Measurements from ENCODE around the gene PIP4K2A.
"Not testable (repeated sequence)": the region's sequence is repeated elsewhere in the genome, so short reads cannot be mapped to it uniquely, and the experiment has no call there.

The PIP4K2A gene

DNA sequence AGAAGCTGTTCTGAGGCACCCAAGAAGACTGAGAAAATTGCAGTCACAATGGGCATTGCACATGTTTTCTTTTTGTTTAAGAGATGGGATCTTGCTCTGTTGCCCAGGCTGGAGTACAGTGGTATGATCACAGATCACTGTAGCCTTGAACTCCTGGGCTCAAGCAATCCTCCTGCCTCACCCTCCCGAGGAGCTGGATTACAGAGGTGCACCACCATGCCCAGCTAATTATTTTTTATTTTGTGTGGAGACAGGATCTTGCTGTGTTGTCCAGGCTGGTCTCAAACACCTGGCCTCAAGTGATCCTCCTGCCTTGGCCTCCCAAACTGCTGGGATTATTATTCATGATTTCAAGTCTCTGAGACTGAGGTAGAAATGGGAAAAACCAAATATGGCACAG lies 168.7 kb downstream of the PIP4K2A start:
- H3K36me3 ChIP-seq (ENCODE audit: insufficient read depth, low read length) = peaks cover 13% of the 10 kb centered on the region; the same call in 1 of the 2 replicates
- no peaks in the 10 kb centered on the region for H3K9me3 ChIP-seq (ENCODE audit: control insufficient read depth, insufficient read depth, low read length)
- no peak overlapping the region for H3K9ac ChIP-seq (ENCODE audit: low read depth, low read length)
- no peaks in the 10 kb centered on the region for H3K4me1 ChIP-seq (ENCODE audit: insufficient read depth, low read length)

DNA sequence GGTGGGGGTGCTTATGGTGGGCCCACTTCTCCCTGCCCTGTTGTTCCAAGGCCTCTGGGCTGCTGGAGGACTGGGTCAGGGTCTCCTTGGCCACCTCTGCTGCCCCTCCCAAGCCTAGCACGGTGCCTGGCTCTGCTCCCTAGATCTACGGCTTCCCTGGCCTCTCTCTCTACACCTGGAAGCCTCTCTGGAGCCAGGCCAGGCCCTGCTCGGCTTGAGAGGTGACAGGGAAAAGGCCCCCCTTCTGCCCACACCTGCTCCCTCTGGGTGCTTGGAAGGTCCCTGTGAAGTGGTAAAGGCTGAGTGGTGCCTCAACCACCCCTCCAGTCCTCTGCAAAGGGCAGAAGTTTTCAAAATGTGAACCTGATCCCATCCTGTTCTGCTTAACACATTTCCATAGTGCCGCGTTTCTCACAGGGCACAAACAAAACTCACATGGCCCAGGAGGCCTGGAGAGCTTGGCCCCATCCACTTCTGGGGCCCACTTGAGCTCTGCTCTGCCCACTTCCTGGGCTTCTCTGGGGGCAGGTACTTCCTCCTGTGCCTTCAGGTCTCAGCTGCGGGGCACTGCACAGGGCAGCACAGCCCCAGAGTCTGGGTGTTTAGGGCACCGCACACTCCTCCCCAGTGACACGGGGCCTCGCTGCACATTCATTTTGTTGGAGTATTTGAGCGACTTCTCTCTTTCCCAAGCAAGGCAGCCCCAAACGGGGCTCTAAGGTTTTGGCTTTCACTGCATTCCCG lies 169.9 kb downstream of the PIP4K2A start:
- Histone ChIP-seq H3K9ac (ENCODE audit: low read depth, low read length) (no peak overlapping the region), H3K36me3 (ENCODE audit: insufficient read depth, low read length) (peaks cover 14% of the 10 kb centered on the region; the same call in 1 of the 2 replicates), H3K4me1 (ENCODE audit: insufficient read depth, low read length) (no peaks in the 10 kb centered on the region), H3K9me3 (ENCODE audit: control insufficient read depth, insufficient read depth, low read length) (no peaks in the 10 kb centered on the region)

DNA sequence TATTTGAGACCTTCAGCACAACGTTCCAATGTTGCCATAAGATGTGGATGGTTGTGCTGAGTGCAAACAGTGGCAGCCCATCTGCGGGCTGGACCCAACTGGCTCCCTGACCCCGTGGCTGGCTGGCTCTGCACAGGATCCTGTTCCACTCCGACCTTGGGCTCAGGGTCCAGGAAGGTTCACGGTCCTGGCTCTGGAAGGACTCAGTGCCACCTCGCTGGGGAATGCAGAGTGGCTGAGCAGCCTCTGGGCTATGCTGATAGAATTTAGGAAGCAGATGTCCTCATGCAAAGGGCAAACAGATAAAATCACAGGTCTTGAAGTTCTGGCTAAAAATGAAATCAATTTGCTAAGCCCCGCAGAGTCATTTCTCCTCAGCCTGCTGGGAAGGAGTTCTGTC lies 171.6 kb downstream of the PIP4K2A start:
- peaks cover 15% of the 10 kb centered on the region; the same call in 1 of the 2 replicates for H3K36me3 ChIP-seq (ENCODE audit: insufficient read depth, low read length)
- no peak overlapping the region for H3K9ac ChIP-seq (ENCODE audit: low read depth, low read length)
- H3K4me1 ChIP-seq (ENCODE audit: insufficient read depth, low read length) = no peaks in the 10 kb centered on the region
- H3K9me3 ChIP-seq (ENCODE audit: control insufficient read depth, insufficient read depth, low read length) = no peaks in the 10 kb centered on the region

DNA sequence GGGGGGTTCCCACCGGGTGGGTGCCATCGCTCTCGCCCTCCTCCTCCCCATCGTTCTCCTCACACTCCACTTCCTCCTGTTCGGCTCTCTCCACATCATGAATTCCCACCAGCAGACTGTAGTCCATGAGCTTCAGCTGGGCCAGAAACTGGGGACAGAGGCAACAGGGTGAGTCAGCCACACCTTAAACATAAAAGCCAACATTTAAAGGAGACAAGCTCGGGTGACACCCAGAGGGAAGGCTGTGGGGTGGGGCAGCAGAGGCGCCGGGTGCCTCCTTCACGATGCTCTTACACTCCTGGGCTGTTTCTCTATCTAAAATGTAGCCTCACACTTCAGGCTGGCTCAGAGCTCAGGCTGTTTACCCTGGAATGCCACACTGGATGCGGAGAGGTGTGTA lies 172.5 kb downstream of the PIP4K2A start:
- no peak overlapping the region for H3K9ac ChIP-seq (ENCODE audit: low read depth, low read length)
- H3K36me3 ChIP-seq (ENCODE audit: insufficient read depth, low read length) = peaks cover 11% of the 10 kb centered on the region; the same call in 1 of the 2 replicates
- H3K4me1 ChIP-seq (ENCODE audit: insufficient read depth, low read length) = no peaks in the 10 kb centered on the region
- H3K9me3 ChIP-seq (ENCODE audit: control insufficient read depth, insufficient read depth, low read length) = no peaks in the 10 kb centered on the region

DNA sequence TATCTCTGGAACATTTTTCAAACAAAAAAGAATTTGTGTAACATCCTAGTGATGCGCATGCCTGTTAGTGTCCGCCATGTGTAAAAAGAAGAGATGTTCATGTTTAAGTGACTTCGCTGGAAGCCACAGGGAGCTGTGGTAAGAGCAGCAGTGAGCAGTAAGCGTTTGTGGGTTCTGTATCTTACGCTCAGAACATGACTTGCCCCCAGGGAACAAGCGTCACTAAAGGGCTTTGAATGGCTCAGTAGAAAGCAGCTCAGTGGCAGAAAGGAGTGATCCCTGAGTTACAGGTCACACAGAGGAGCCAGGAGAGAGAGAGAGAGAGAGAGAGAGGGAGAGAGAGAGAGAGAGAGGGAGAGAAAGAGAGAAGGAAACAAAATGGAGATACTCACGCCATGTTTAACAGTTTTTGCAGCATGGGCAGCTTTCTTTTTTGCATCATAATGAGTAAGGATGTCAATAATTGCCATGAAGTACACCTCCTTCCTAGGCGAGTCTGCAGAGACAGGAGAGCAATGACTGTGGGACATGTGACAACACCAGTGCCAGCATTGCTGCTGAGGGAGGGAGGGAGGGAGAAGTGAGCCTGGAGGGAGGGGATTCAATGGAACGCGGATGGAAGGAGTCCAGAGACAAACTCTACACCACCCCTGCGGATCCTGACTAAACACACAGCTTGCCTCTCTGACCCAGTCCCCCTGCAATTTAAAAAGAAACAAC lies 174.6 kb downstream of the PIP4K2A start:
- Histone ChIP-seq H3K36me3 (ENCODE audit: insufficient read depth, low read length) (peaks cover 11% of the 10 kb centered on the region; the same call in 1 of the 2 replicates), H3K9me3 (ENCODE audit: control insufficient read depth, insufficient read depth, low read length) (no peaks in the 10 kb centered on the region), H3K4me1 (ENCODE audit: insufficient read depth, low read length) (no peaks in the 10 kb centered on the region), H3K9ac (ENCODE audit: low read depth, low read length) (no peak overlapping the region)

DNA sequence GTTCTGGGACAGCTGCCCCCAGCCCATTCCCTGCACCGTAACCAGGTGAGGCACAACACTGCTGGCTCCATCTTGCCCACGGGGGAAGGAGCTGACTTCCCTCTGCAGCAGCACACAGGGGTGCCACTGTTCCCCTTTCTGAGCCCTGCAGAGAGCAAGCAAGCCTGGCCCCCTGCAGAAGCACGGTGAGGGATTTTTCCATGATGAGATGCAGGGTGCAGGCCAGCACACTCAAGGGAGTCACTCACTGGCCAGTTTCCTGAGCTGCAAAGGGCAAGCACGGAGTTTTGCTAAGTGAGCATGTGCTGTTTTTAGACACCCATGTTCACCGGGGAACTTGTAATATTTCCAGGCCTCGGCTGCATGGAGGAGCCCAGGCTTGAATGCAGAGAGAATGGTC lies 176.6 kb downstream of the PIP4K2A start:
- Histone ChIP-seq H3K4me1 (ENCODE audit: insufficient read depth, low read length) (no peaks in the 10 kb centered on the region), H3K9ac (ENCODE audit: low read depth, low read length) (no peak overlapping the region), H3K9me3 (ENCODE audit: control insufficient read depth, insufficient read depth, low read length) (no peaks in the 10 kb centered on the region), H3K36me3 (ENCODE audit: insufficient read depth, low read length) (peaks cover 11% of the 10 kb centered on the region; the same call in 1 of the 2 replicates)

DNA sequence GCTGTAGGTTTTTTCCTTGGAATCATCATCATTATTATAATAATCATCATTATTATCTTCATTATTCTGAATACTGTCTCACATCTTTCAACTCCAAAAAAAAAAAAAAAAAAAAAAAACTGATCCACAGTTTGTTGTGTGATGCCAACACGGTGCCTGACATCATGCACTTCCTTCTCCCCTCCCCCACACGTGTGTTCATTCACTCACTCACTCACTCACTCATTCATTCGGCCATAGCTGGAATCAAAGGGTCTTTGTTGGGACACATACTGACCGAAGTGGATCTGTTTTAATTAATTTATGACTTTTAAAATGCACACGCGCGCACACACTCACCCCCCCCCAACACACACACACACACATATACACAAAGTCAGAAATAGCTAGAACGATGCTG lies 177.8 kb downstream of the PIP4K2A start:
- H3K9me3 ChIP-seq (ENCODE audit: control insufficient read depth, insufficient read depth, low read length) = no peaks in the 10 kb centered on the region
- H3K4me1 ChIP-seq (ENCODE audit: insufficient read depth, low read length) = no peaks in the 10 kb centered on the region
- H3K9ac ChIP-seq (ENCODE audit: low read depth, low read length) = no peak overlapping the region
- H3K36me3 ChIP-seq (ENCODE audit: insufficient read depth, low read length) = peaks cover 9% of the 10 kb centered on the region; the same call in 1 of the 2 replicates

DNA sequence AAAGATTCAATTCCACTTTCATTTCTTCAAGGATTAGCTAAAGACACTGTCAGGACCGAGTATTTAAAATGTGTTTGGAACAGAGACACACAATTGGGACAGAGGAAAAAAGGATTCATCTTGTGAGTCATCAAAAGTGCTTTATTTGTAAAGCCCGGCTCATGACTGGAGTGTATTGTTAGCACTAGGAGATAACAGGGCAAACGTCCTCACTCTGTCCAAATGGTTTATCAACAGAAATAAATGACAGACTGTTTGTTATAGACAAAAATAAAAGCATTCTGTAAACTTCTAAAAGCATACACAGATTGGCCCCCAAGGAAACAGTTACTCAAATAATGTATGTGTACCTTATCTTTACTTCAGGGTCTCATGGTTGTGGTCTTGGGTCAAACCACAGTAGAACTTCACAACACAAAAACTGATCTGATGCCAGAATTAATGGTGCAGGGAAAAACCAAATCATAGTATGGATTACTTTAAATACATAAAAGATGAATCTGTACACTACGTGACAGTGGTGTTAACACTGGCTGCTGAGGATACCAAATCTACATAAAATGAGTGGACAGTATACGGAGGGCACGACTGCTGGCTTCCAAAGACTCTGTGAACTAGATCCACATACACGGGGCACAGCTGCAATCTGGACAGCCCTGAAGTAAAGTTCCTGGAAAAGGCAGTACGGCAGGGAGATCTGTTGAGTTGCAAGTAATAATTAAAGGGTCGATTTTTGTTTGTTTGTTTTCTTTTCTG lies 179.4 kb downstream of the PIP4K2A start:
- H3K9me3 ChIP-seq (ENCODE audit: control insufficient read depth, insufficient read depth, low read length) = no peaks in the 10 kb centered on the region; the same call in 1 of the 2 replicates
- no peaks in the 10 kb centered on the region for H3K4me1 ChIP-seq (ENCODE audit: insufficient read depth, low read length)

DNA sequence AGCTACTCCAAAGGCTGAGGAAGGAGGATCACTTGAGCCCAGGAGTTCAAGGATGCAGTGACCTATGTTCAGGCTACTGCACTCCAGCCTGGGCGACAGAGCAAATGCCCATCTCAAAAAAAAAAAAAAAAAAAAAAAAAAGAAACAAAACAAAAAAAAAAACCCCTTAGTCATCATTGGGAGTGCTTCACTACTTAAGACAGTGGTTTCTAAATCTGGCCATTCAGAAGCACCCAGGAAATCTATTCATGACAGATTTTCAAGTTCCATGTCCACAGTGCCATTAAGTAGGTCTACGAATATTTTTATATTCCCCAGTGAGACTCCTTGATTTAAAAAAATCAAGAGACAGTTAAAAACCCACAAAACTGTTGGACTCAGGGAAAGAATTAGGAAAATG lies 182.9 kb downstream of the PIP4K2A start:
- no peak overlapping the region for H3K9ac ChIP-seq (ENCODE audit: low read depth, low read length)
- no peaks in the 10 kb centered on the region for H3K4me1 ChIP-seq (ENCODE audit: insufficient read depth, low read length)
- H3K9me3 ChIP-seq (ENCODE audit: control insufficient read depth, insufficient read depth, low read length) = peaks cover 5% of the 10 kb centered on the region
- H3K36me3 ChIP-seq (ENCODE audit: insufficient read depth, low read length) = no peaks in the 10 kb centered on the region

More for the DNA sequence above, 179.4 kb downstream of the PIP4K2A start:
- Histone ChIP-seq H3K36me3 (ENCODE audit: insufficient read depth, low read length) (peaks cover 4% of the 10 kb centered on the region; the same call in 1 of the 2 replicates), H3K9ac (ENCODE audit: low read depth, low read length) (no peak overlapping the region)

DNA sequence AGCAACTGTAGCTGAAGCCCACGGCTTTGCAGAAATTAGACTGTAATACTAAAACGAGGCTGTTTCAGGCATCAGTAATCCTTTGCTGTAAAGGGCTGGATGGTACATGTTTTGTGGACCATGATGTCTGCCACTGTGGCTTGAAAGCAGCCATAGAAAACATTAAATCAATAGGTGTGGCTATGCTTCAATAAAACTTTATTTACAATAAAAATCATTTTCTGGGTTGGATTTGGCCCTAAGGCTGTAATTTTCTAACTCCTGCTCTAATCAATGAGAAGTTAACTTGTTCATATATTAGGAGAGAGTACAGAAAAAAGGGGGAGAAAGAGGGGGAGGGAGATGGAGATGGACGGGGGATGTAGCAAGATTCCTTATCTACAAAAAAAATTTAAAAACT lies 183.4 kb downstream of the PIP4K2A start:
- Histone ChIP-seq H3K4me1 (ENCODE audit: insufficient read depth, low read length) (no peaks in the 10 kb centered on the region), H3K9me3 (ENCODE audit: control insufficient read depth, insufficient read depth, low read length) (peaks cover 5% of the 10 kb centered on the region), H3K36me3 (ENCODE audit: insufficient read depth, low read length) (no peaks in the 10 kb centered on the region), H3K9ac (ENCODE audit: low read depth, low read length) (no peak overlapping the region)

DNA sequence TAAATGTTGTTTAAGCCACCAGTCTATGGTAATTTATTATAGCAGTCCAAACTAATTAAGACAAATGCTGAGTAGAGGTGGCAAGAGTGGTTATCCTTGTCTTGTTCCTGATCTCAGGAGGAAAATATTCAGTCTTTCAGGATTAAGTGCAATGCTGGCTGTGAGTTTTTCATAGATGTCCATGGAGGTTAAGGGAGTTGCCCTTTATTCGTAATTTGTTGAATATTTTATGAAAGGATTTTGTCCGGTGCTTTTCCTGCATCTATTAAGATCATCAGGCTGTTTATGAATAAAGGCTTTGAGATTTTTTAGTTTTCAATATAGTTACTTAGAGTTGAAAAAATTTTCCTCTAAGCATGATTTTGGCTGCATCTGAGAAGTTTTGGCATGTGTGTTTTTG lies 186.9 kb downstream of the PIP4K2A start:
- Histone ChIP-seq H3K9ac (ENCODE audit: low read depth, low read length) (no peak overlapping the region), H3K4me1 (ENCODE audit: insufficient read depth, low read length) (no peaks in the 10 kb centered on the region), H3K36me3 (ENCODE audit: insufficient read depth, low read length) (no peaks in the 10 kb centered on the region), H3K9me3 (ENCODE audit: control insufficient read depth, insufficient read depth, low read length) (peaks cover 5% of the 10 kb centered on the region)

DNA sequence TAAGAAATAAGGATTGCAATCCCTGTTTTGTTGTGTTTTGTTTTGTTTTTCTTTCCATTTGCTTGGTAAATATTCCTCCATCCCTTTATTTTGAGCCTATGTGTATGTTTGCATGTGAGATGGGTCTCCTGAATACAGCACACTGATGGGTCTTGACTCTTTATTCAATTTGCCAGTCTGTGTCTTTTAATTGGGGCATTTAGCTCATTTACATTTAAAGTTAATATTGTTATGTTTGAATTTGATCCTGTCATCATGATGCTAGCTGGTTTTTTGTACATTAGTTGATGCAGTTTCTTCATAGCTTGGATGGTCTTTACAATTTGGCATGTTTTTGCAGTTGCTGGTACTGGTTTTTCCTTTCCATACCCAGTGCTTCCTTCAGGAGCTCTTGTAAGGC lies 190.0 kb downstream of the PIP4K2A start:
- not testable (repeated sequence) for H3K36me3 ChIP-seq (ENCODE audit: insufficient read depth, low read length); H3K9ac ChIP-seq (ENCODE audit: low read depth, low read length); H3K9me3 ChIP-seq (ENCODE audit: control insufficient read depth, insufficient read depth, low read length); H3K4me1 ChIP-seq (ENCODE audit: insufficient read depth, low read length)

DNA sequence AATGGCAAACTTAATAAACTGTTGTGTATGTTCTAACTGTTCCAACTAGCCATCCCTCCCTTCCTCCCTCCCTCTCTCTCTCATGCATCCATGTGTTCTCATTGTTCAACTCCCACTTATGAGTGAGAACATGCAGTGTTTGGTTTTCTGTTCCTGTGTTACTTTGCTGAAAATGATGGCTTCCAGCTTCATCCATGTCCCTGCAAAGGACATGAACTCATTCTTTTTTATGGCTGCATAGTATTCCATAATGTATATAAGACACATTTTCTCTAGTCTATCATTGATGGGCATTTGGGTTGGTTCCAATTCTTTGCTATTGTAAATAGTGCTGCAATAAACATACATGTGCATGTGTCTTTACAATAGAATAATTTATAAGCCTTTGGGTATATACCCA lies 193.7 kb downstream of the PIP4K2A start:
- not testable (repeated sequence) for H3K9me3 ChIP-seq (ENCODE audit: control insufficient read depth, insufficient read depth, low read length); H3K4me1 ChIP-seq (ENCODE audit: insufficient read depth, low read length); H3K36me3 ChIP-seq (ENCODE audit: insufficient read depth, low read length); H3K9ac ChIP-seq (ENCODE audit: low read depth, low read length)

DNA sequence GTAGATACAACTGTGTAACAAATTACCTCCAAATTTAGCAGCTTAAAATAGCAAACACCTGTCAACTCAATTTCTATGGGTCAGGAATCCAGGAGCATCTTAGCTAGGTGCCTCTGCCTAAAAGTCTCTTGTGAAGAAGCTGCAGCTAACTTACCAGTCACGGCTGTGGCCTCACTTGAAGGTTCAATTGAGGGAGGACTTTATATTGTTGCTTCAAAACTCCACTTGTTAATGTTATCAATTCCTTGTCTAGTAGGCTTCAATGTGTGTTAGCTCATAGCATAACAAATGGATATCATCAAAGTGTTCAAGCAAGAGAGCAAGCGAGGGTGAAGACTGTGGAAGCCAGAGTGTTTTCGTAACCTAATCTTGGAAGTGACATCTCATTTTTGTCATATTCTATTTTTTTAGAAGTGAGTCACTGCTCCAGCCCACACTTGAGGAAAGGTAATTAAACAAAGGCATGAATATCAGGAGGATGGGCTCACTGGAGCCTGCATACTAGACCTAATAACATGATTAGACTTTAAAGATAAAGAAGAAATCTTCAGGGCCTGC lies 196.1 kb downstream of the PIP4K2A start:
- Histone ChIP-seq H3K4me1 (ENCODE audit: insufficient read depth, low read length) (no peaks in the 10 kb centered on the region), H3K36me3 (ENCODE audit: insufficient read depth, low read length) (no peaks in the 10 kb centered on the region), H3K9ac (ENCODE audit: low read depth, low read length) (no peak overlapping the region), H3K9me3 (ENCODE audit: control insufficient read depth, insufficient read depth, low read length) (no peaks in the 10 kb centered on the region)
